SK-N-SH (cell line): ENCODE measurements around the gene TIAM2.

Experiments
- CHD2 ChIP-seq: fragments of 150-350 bp; IDR thresholded peaks from 2 replicates; pipeline ENCODE4 v1.6.1; 2018; ENCODE audit warnings: low read length; ENCODE audit not compliant: partially characterized antibody
- CTCF ChIP-seq: fragments of 200-600 bp; sonication (generic); IDR thresholded peaks from 2 replicates; pipeline ENCODE4 v1.6.1; 2017; ENCODE audit warnings: antibody characterized with exemption, mild to moderate bottlenecking, moderate library complexity
- GABPA ChIP-seq: IDR thresholded peaks from 2 replicates; pipeline ENCODE4 v1.4.0; 2012; ENCODE audit warnings: low read depth, mild to moderate bottlenecking
- POLR2AphosphoS5 ChIP-seq: IDR thresholded peaks from 2 replicates; pipeline ENCODE4 v1.6.1; 2012; ENCODE audit warnings: low read depth, low read length
- RFX5 ChIP-seq: IDR thresholded peaks from 2 replicates; pipeline ENCODE4 v1.6.1; 2012; ENCODE audit warnings: mild to moderate bottlenecking, improper control_type of control experiment, low read length
- TAF1 ChIP-seq: IDR thresholded peaks from 2 replicates; pipeline ENCODE4 v1.6.1; 2012; ENCODE audit warnings: low read depth, mild to moderate bottlenecking, low read length, moderate library complexity, borderline replicate concordance
- TF ChIP-seq, protein P1 (sequence below): IDR thresholded peaks from 2 replicates; pipeline ENCODE4; 2012

- TF ChIP-seq CTCF: no peak
- no peak for TF ChIP-seq CHD2
- no peak for TF ChIP-seq POLR2AphosphoS5
- TF ChIP-seq GABPA: no peak
- TF ChIP-seq, protein P1, sequence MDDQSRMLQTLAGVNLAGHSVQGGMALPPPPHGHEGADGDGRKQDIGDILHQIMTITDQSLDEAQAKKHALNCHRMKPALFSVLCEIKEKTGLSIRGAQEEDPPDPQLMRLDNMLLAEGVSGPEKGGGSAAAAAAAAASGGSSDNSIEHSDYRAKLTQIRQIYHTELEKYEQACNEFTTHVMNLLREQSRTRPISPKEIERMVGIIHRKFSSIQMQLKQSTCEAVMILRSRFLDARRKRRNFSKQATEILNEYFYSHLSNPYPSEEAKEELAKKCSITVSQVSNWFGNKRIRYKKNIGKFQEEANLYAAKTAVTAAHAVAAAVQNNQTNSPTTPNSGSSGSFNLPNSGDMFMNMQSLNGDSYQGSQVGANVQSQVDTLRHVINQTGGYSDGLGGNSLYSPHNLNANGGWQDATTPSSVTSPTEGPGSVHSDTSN: no peak
- no peak for TF ChIP-seq TAF1
- no peak for TF ChIP-seq RFX5
Measured at GRCh38 chr6:154958469-154958868, 36.6 kb upstream of the TIAM2 start.
